T-helper 2 cell (primary cell): ENCODE measurements around the gene FOXS1.
A peak's percentile ranks its signal among the peaks of the same experiment; 100 is the strongest.
"Not testable (repeated sequence)": the region's sequence is repeated elsewhere in the genome, so short reads cannot be mapped to it uniquely, and the experiment has no call there.

Source experiments
- DNase-seq, 5 experiments: peaks; one replicate each; pipeline versions ENCODE4 v3.0.0 to v3.0.0-alpha.2; 2012 to 2022

The FOXS1 gene

DNA sequence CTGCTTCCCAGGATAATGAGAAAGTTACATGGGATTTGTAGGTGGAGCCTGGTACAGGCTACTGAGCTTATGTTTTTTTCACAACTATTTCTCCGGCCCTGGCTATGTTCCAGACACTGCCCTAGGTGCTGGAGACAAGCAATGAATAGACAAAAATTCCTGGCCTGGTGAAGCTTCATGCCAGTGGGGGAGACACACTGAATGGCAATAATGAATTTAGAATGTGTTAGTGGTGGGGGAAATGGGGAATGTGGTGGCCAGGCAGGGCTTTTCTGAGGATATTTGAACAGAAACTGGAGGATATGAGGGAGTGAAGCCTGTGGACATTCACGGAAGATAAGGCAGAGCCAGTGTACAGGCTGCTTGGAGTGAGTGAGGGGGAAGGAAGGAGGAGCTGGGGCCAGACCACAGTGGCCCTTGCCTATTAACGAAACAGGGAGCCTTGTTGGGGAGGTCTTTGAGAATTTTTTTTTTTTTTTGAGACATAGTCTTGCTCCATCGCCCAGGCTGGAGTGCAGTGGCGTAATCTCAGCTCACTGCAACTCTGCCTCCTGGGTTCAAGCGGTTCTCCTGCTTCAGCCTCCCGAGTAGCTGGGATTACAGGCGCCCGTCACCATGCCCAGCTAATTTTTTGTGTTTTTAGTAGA is 6.6 kb downstream of the FOXS1 start:
- no peak for DNase-seq

GRCh38 chr20:31837896-31838397 is 7.5 kb downstream of the FOXS1 start:
- DNase-seq: no peak

- no peak for DNase-seq
These were observed 8.4 kb downstream of the FOXS1 start for GRCh38 chr20:31836853-31837608.

DNA sequence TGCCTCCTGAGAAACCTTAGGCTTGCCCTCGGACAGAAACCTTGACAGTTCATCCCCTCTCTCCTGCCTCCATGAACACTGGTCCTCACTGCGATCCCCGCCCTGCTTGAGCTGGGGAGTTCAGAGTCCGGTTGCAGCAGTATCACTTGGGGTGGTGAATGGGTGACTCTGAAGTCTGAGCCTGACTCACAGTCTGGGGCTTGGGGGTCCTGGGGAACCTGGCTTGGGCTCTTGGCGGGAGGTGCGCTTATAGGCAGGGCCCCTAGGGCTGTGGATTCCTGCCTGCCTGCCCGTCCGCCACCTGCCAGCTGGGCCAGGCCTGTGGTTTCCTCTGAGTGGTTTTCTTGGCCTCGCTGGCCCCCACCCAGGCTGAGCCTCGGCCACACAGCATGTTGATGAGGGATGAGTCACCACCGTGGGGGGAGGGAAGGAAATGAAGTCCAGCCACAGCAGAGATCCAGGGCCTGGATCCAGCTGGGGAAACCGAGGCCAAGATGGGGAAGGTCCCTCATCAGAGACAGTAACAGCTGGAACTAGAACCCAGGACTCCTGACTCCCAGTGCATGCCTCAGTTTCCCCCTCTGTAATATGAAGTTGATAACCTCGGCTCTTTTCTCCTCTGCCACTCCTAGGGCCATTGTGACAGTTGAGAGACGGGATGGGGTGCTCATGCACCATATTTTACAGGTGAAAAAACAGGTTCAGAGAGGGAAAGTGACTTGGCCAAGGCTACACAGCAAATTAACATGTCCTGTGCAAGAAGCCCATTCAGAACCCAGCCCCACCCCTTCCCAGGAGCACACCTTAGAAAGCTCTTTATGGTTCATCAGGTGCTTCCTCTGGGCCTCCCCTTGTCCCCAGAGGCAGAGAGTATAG is 9.2 kb downstream of the FOXS1 start:
- peak in 1 of 5 experiments; percentile 43 for DNase-seq

- DNase-seq: no peak
These were observed 9.8 kb downstream of the FOXS1 start for GRCh38 chr20:31835554-31835953.

GRCh38 chr20:31833931-31834521 is 11.4 kb downstream of the FOXS1 start:
- DNase-seq: no peak

- peak; percentile 15 to 54 (median 41) for DNase-seq
These were observed 12.1 kb downstream of the FOXS1 start for GRCh38 chr20:31833130-31833930.

- no peak for DNase-seq
These were observed 13.6 kb downstream of the FOXS1 start for GRCh38 chr20:31831771-31832306.

DNA sequence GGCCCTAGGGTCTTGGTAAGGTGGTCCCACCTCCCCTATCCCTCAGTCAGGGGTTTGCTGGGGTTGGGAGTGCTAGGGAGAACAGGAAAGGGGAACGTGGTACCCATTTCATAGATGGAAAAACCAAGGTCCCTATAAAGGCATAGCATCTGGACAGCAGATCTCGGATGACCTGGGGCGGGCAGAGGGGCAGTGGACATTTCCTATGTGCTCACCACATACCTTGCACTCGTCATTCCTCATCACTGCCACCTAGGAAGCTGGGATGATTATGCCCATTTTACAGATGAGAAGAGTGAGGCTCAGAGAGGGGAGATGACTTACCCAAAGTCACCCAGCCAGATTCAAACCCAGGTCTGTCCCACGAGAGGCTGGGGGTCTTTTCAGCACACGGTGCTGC is 14.2 kb downstream of the FOXS1 start:
- DNase-seq: no peak

DNA sequence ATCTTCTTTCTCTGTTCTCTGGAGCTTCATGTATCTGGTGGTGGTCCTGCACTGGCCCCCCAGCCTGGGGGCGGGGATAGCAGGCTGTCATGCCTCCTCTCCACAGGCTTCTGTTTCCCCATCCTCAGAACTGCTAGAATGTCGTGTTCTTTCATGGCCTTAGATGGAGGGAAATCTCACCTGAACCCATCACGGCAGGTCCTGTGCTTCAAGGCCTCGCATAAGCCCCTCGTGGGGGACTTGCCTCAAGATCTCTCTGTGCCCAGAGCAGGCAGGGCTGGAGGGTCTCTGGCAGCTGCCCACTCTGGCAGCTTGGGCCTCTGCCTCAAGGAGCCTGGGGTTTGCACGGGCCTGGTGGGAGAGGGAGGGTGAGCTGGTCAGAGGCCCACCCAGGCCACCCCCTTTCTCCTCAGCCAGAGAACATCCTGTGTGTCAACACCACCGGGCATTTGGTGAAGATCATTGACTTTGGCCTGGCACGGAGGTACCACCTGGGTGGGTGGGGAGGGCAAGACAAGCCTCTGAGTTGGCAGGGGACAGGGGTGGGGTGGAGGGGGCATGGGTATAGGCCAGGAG is 14.9 kb downstream of the FOXS1 start:
- DNase-seq: no peak

- no peak for DNase-seq
These were observed 15.7 kb downstream of the FOXS1 start for GRCh38 chr20:31829731-31830130.

GRCh38 chr20:31828016-31828415 is 17.4 kb downstream of the FOXS1 start:
- not testable (repeated sequence) for DNase-seq

GRCh38 chr20:31827059-31827458 is 18.3 kb downstream of the FOXS1 start:
- DNase-seq: no peak

DNA sequence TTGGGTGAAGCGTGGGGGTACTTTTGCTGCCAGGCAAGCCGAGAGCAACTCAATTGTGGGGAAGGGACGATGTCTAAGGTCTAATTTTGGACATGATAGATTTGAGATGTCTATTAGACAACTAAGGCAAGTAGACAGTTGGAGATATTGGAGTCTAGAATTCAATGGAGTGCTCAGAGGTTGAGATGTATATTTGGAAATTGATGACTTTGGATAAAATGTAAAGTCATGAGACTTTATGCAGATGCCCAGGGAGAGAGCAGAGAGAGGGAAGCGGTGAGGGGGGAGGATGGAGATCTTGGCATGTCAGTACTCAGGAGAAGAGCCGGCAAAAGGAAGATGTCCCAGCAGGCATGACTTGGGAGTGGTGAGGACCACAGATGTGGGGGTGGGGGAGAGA is 19.3 kb downstream of the FOXS1 start:
- DNase-seq: no peak

DNA sequence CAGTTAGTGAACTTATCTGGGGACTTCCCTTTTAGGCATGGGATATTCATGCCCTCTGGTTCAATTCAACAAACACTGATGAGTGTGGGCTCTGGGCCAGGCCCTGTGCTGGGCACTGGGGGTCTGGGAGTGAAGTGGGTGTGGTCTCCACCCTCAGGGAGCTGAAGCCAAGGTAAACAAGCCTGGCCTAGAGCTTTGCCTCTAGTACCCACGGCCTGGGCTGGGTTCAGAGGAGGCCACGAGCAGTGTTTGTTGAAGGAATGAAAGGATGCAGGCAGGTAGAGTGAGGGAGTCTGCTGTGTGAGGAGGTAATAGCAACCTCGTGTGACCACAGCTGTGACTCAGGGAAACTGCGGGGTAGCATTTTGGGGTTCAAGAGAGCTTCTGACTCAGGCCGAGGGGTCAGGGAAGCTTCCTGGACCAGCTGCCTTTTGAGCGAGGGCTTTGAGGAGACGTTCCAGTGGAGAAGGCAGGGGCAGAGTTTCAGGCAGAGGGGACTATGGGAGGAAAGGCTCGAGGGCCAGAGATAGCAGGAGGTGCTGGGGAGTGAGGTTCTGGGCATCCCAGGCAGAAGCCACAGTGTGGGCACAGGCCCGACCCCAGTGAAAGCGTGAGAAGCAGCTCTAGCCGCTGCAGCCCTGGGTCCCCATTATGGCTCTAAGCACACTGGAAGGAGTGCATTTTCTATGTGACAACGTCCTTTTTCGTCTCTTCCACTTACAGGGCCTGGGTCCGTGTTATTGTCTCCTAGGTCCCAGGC is 20.7 kb downstream of the FOXS1 start:
- no peak for DNase-seq

DNA sequence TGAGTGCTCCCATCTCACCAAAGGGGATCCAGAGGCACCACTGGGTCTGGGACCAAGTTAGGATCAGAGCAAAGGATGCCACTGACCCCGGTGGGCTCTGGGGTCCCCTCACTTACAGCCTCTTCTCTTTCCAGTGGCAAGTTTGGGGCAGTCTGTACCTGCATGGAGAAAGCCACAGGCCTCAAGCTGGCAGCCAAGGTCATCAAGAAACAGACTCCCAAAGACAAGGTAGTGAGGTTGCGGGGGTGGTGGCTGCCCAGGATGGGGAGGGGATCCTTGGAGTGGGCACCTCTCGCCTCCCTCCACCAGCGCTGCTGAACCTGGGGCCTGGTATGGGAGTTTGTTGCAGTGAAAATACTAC is 21.3 kb downstream of the FOXS1 start:
- DNase-seq: no peak

DNA sequence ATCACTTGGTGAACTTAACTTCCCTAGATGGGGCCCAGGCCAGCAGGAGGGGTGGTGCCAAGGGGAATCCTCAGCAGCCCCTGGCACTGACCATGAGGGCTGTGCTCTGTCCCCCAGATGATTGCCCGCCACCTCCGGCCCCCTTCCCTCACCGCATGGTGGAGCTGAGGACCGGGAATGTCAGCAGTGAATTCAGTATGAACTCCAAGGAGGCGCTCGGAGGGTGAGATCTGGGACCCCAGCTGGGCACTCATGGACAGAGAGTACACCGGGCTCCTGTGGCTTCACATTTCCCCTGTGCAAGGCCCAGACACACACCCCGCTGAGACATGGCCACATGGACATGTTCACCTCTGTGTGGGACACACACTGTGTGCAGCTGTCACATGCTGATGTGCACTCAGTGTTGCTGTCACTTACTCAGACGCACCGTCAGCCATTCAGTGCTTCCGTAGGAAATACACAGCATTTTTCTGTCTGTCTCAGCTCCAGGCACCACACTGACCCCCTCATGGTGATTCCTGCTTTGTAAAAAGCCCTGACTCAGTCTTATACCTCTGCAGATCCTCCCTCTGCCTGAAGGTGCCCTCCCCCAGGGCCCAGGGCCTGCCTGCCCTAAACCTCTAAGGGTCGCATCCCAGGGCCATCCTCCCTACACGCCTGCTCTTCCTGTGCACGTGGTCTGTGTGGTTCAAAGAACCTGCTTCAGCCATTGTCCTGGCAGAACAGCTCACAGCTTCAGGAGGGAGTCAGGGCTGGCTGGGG is 21.9 kb downstream of the FOXS1 start:
- DNase-seq: no peak

- peak; percentile 51 to 68 (median 56) for DNase-seq
These were observed 22.7 kb downstream of the FOXS1 start for GRCh38 chr20:31822421-31823330.

DNA sequence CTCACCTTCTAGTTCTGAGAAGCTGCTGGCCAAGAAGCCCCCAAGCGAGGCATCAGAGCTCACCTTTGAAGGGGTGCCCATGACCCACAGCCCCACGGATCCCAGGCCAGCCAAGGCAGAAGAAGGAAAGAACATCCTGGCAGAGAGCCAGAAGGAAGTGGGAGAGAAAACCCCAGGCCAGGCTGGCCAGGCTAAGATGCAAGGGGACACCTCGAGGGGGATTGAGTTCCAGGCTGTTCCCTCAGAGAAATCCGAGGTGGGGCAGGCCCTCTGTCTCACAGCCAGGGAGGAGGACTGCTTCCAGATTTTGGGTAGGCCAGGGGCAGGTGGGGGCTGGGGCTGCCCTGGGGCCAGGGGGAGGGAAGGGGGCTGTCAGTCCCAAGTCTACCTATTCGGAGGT is 24.0 kb downstream of the FOXS1 start:
- no peak for DNase-seq
